Lung microvascular endothelial cell (primary cell): Measurements from ENCODE around the gene NPEPPS. TPM values are rescaled to one million over a fixed set of nuclear protein-coding genes. Genes with fewer than 3 reads are reported as not detected.

Experiments used
- DNase-seq, 2 donors: peaks; one replicate each; pipeline versions ENCODE4 v3.0.0 to v3.0.0-alpha.2; 2010; ENCODE audit warnings: low read depth in 2 of 2
- total RNA-seq: library from RNA; depleted of rRNA; stranded (reverse); fragments of >200 nt; gene quantifications from 2 replicates; pipeline ENCODE4 v1.2.1, GENCODE V29; 2014

Gene NPEPPS
- total RNA-seq, 1 donor from 2014 or later, result 70.0 TPM

- no peak for DNase-seq
Measured at GRCh38 chr17:47628014-47628566, 97.2 kb downstream of the NPEPPS start.

- no peak for DNase-seq
Measured at GRCh38 chr17:47629826-47630225, 98.9 kb downstream of the NPEPPS start.

- no peak for DNase-seq
Measured at GRCh38 chr17:47630614-47631013, 99.7 kb downstream of the NPEPPS start.

GRCh38 chr17:47632991-47633390 lies 102.1 kb downstream of the NPEPPS start:
- no peak for DNase-seq

- DNase-seq, result no peak
Measured at GRCh38 chr17:47633996-47634395, 103.1 kb downstream of the NPEPPS start.

- no peak for DNase-seq
Measured at GRCh38 chr17:47634870-47635269, 104.0 kb downstream of the NPEPPS start.

GRCh38 chr17:47635734-47636133 lies 104.8 kb downstream of the NPEPPS start:
- DNase-seq, result no peak

GRCh38 chr17:47636273-47637030 lies 105.5 kb downstream of the NPEPPS start:
- DNase-seq, result peak in 1 of 2 donors; percentile 29

- no peak for DNase-seq
Measured at GRCh38 chr17:47638903-47639302, 108.0 kb downstream of the NPEPPS start.

- DNase-seq, result no peak
Measured at GRCh38 chr17:47640076-47640475, 109.2 kb downstream of the NPEPPS start.

GRCh38 chr17:47641202-47641601 lies 110.3 kb downstream of the NPEPPS start:
- no peak for DNase-seq

- no peak for DNase-seq
Measured at GRCh38 chr17:47643116-47643515, 112.2 kb downstream of the NPEPPS start.

- no peak for DNase-seq
Measured at GRCh38 chr17:47644324-47644723, 113.4 kb downstream of the NPEPPS start.

GRCh38 chr17:47649153-47649971 lies 118.5 kb downstream of the NPEPPS start, which contains the start of gene KPNB1:
KPNB1 (plus strand) TSS chr17:47649919; CDS start chr17:47650245, 326 bp downstream.
- peak; percentile 100 for DNase-seq

GRCh38 chr17:47649972-47650524 lies 119.1 kb downstream of the NPEPPS start:
- no peak for DNase-seq

- DNase-seq, result peak; percentile 98 to 99
Measured at GRCh38 chr17:47650525-47651522, 119.9 kb downstream of the NPEPPS start.

- DNase-seq, result no peak
Measured at GRCh38 chr17:47651704-47652103, 120.8 kb downstream of the NPEPPS start.

- DNase-seq, result peak; percentile 19 to 40
Measured at GRCh38 chr17:47652570-47652969, 121.7 kb downstream of the NPEPPS start.

GRCh38 chr17:47653442-47653841 lies 122.5 kb downstream of the NPEPPS start:
- no peak for DNase-seq

GRCh38 chr17:47654991-47655390 lies 124.1 kb downstream of the NPEPPS start:
- DNase-seq, result peak in 1 of 2 donors; percentile 24

- peak; percentile 45 to 57 for DNase-seq
Measured at GRCh38 chr17:47660064-47660492, 129.2 kb downstream of the NPEPPS start.
